GM19324 (cell line): ENCODE measurements around the gene POP4.
"Not testable (repeated sequence)": the region's sequence is repeated elsewhere in the genome, so short reads cannot be mapped to it uniquely, and the experiment has no call there.

Source experiments
- ATAC-seq: cut with Tn5 transposase; IDR thresholded peaks from one replicate; pipeline ENCODE4 v1.9.1; 2021; ENCODE audit warnings: mild to moderate bottlenecking, moderate library complexity; ENCODE audit not compliant: unreplicated experiment, low FRiP score

Gene POP4

GRCh38 chr19:29605653-29606419, at the start of gene POP4:
POP4 (plus strand) TSS chr19:29606283; CDS start chr19:29606319, 36 bp downstream.
- ATAC-seq = peak; percentile 84

- not testable (repeated sequence) for ATAC-seq
Measured at GRCh38 chr19:29559110-29559509, 47.0 kb upstream of the POP4 start.

GRCh38 chr19:29559743-29560142, 46.3 kb upstream of the POP4 start:
- ATAC-seq = no peak

GRCh38 chr19:29560313-29561075, 45.6 kb upstream of the POP4 start:
- no peak for ATAC-seq

GRCh38 chr19:29561601-29562000, 44.5 kb upstream of the POP4 start:
- ATAC-seq = no peak

GRCh38 chr19:29562299-29563297, 43.5 kb upstream of the POP4 start:
- no peak for ATAC-seq

GRCh38 chr19:29563486-29564101, 42.5 kb upstream of the POP4 start:
- no peak for ATAC-seq

- ATAC-seq = no peak
Measured at GRCh38 chr19:29564574-29565005, 41.5 kb upstream of the POP4 start.

- no peak for ATAC-seq
Measured at GRCh38 chr19:29565171-29565570, 40.9 kb upstream of the POP4 start.

GRCh38 chr19:29566496-29567054, 39.5 kb upstream of the POP4 start:
- ATAC-seq = no peak

GRCh38 chr19:29567366-29567915, 38.6 kb upstream of the POP4 start:
- no peak for ATAC-seq

- ATAC-seq = no peak
Measured at GRCh38 chr19:29568036-29569025, 37.8 kb upstream of the POP4 start.

GRCh38 chr19:29569038-29569911, 36.8 kb upstream of the POP4 start:
- ATAC-seq = no peak

GRCh38 chr19:29571181-29571580, 34.9 kb upstream of the POP4 start:
- ATAC-seq = no peak

- no peak for ATAC-seq
Measured at GRCh38 chr19:29573486-29573885, 32.6 kb upstream of the POP4 start.

GRCh38 chr19:29574510-29574909, 31.6 kb upstream of the POP4 start:
- no peak for ATAC-seq

GRCh38 chr19:29576046-29576606, 30.0 kb upstream of the POP4 start:
- ATAC-seq = no peak
